NCI-H748 (cell line): Measurements from ENCODE around the gene SLC16A4.
A peak's percentile ranks its signal among the peaks of the same experiment; 100 is the strongest.

Source experiments
- DNase-seq: peaks from one replicate; lab custom pipeline; 2025; ENCODE audit not compliant: unreplicated experiment; lab: John Stamatoyannopoulos, UW

SLC16A4 gene

DNA sequence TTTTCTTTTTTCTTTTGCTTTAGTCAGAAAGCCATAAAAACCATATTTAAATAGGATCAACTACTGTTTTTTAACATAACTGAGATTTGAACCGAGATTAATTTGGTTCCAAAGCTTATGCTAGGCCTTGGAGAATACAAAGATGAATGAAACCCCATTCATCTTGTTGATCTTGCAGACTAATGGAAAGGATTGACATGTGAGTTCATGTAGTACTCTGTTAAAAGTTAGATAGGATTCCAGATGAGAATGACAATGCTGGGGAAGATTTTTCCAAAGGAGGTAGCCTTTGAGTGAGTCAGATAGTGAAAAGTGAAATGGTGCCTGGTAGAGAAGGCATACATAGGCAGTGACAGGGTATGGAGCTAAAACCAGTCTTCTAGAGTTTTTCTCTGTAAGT is 29.0 kb downstream of the SLC16A4 start:
- no peak for DNase-seq

DNA sequence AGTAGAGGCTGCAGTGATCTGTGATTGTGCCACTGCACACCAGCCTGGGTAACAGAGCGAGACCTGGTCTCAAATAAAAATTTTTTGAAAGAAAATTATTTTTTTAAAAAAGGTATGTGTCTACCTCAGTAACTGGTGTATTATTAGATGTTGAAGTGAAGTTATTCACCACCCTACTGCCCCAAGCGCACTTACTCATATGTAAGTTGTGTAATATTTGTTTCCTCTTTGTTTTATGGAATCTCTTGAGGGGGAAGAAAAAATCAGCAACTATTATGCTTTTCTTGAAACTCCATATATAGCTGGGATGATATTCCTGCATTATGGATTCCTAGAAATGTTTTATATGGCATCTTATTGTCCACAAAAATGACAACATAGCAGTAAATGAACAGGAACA is 30.4 kb downstream of the SLC16A4 start:
- DNase-seq: no peak

DNA sequence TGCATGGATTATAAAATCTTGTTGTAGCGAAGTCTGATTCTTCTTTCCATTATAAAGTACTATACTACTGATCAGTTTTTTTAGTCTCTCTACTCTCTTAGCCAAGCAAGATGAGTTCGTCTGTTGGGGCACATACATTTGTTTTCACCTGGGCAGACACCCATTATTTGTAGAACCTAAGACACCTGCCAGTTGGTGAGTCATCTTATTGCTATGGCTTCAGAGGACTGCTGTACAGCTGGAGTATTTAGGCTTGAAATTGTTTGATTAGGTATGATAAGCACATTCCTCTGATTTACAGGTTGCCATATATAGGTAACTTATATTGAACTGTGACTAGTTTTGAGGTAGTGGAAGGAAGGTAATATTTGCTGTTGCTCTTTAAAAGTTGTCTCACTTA is 34.4 kb downstream of the SLC16A4 start:
- DNase-seq: no peak

DNA sequence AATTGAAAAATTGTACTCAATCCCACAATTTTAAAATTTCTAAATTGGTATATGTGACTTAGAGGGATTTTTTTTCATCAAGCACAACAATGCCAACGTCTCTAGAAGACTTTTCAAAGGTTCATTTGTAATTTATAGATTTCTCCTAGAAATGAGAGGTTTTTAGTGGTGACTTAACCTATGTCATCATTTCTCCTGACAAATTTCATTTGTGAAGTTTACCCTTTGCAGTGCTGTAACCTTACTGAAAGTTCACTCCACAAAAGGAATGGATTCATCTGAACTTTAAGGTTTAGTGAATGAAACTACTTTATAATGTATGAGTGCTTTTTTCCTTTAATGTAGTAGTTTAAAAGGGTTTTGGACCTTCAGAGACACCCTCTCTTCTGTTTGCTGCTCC is 35.5 kb downstream of the SLC16A4 start:
- no peak for DNase-seq

DNA sequence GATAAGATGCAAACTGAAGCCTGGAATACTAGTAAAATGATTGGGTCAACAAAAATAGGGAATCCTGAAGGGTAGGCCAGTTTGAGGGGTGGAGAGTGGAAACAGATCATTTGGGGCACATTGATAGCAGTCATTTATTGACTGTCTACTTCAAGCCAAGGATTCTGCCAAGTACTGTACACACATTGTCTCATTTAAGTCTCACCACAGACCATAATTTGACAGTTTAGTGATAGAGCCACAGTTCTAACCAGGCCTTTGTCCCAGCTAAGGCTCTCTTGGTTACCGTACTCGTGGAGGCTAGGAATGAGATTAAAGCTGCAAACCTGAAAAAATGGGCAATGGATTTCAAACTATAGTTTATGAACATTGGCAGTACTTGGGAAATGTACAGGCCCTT is 40.5 kb downstream of the SLC16A4 start:
- no peak for DNase-seq

DNA sequence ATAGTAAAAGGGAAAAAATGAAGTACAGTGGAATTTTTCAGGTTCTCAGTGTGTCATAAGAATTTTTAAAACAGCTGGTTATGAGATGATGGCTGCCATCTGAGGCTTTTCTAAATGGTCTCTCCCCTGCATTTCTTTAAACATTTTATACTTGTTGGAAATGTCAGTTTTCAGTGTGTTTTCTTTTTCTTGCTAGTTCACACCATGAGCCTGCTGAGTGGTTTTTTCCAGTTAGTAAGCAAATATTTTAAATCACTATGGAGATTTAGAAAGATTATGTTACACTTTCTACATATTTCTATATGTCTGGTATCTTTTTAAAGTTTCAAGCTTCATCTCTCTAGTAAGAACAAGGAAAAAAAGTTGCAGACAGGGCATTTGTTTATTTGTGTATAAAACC is 42.1 kb downstream of the SLC16A4 start:
- no peak for DNase-seq

DNA sequence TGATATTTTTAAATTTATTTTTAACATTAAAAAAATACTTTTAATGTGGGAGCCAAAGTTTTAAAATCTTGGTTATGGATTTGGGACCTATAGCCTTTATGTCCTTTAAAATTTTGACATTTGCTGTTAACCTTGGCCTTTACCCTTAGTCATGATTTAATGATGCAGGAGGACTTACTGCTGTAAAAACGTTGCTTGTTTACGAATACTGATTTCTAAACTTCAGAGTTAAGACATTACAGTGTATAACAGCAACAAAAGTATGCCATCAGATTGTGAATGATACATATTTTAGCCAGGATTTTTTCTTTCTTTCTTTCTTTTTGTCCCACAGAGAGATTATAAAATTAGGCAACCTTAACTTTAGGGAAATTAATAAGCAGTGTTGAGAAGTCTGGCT is 42.8 kb downstream of the SLC16A4 start:
- no peak for DNase-seq

DNA sequence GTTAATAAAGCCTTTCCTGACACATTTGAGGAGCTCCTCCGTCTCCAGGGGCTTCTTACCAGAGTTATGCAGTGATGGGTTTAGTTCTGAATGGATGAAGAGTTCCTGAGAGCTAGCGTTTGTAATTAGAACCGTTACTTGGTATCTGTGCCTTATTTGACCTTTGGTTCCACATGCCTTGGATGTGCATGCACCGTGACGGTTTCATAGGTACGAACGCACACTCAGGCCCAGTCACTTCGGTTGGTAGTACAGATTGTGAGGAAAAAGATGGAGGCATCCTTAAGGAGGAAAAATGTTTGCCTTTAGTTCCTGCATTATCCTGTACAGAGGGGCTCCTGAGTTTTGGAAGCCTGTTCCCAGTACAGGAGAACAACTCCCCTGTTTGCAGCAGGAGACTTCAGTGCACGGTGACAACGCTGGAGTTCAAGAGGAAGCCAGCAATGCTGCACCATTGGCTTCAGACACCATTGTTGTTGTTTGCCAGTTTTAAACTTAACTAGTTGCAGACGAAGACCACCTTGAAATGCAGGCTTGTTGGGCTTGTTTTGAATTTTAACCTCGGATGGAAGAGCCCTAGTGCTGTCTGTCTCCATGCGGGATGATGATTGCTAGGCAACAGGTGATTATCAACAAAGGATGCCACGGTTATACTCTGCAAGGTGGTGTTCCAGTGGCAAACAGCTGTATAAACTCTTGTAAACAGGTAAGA is 43.5 kb downstream of the SLC16A4 start:
- peak; percentile 23 for DNase-seq

DNA sequence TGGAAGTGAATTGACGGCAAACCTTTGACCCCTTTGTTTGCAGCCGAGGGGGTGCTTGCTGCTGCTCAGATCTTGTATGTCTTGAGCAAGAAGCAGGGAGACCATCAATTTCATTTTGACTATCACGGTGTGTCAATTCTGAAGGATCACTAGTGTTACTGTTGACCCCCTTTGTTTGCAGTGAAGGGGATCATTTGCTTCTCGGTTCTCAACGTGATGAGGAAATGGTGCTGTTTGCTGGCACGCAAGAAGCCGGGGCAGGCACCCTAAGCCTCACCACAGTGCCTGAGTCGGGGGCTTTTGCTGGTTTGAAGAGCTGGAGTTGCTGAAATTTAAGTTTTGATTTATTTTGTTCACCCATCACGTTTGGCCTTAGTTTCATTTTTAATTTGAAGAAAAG is 44.1 kb downstream of the SLC16A4 start:
- DNase-seq: no peak

DNA sequence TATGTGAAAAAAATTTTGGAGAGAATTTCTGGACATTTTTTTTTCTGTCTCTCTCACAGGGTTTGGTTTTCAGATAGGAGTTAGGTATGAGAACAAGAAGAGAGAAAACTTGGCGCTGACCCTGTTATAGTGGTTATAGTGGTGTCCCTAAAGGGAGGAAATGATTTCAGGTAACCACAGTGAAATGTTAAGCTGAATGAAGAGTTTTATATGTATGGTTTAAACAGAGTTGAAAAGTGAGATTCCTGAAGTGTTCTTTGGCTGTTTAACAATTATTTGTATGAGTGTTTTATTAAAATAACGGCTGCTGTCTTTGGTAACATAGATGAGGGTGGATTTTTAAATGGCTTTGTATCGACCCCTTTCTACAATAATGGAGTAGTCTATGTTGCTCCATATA is 45.3 kb downstream of the SLC16A4 start:
- no peak for DNase-seq

DNA sequence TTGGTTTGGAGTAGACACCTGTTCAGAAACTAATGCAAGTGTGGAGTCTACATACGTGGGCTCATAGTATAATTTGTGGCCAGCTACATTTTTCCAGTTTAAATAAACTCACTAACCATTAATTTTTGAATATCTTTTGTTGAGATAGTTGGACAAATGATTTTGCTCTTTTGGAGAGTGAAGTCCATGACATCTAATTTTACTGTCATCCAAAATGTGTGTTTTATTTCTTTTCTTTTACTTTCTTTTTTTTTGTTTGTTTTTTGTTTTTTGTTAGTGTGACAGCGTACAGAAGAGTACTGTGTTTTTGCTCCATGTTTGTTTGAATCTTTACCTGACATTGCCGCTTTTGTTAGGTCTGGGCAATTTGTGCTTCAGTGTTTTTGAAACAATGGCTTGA is 46.7 kb downstream of the SLC16A4 start:
- no peak for DNase-seq

DNA sequence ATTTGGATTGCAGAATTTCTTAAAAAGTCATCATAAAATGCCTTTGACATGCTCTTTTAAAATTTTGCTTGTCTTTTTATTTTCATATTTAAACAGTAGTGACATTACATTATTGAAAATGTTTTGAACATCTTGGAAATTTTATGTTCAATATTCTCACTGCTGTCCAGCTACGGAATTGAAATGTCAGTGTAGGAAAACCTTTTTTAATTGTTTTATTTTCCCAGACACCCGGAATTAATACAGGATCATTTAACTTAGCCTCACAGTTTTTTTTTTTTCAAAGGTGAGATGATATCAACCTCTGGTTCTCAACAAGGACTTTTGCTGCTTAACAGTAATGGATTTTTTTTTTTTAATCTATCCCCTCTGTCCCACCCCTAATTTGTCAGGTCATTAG is 47.6 kb downstream of the SLC16A4 start:
- no peak for DNase-seq

DNA sequence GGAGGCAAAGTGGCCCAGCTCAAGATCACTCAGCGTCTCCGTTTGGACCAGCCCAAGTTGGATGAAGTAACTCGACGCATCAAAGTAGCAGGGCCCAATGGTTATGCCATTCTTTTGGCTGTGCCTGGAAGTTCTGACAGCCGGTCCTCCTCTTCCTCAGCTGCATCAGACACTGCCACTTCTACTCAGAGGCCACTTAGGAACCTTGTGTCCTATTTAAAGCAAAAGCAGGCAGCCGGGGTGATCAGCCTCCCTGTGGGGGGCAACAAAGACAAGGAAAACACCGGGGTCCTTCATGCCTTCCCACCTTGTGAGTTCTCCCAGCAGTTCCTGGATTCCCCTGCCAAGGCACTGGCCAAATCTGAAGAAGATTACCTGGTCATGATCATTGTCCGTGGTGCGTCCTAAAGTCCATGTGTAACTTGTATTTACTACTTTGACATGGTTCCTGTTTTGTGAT is 48.9 kb downstream of the SLC16A4 start:
- DNase-seq: no peak

DNA sequence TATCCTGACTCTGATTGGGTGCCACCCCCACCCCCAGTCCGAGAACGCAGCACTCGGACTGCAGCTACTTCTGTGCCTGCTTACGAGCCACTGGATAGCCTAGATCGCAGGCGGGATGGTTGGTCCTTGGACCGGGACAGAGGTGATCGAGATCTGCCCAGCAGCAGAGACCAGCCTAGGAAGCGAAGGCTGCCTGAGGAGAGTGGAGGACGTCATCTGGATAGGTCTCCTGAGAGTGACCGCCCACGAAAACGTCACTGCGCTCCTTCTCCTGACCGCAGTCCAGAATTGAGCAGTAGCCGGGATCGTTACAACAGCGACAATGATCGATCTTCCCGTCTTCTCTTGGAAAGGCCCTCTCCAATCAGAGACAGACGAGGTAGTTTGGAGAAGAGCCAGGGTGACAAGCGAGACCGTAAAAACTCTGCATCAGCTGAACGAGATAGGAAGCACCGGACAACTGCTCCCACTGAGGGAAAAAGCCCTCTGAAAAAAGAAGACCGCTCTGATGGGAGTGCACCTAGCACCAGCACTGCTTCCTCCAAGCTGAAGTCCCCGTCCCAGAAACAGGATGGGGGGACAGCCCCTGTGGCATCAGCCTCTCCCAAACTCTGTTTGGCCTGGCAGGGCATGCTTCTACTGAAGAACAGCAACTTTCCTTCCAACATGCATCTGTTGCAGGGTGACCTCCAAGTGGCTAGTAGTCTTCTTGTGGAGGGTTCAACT is 49.5 kb downstream of the SLC16A4 start:
- no peak for DNase-seq

DNA sequence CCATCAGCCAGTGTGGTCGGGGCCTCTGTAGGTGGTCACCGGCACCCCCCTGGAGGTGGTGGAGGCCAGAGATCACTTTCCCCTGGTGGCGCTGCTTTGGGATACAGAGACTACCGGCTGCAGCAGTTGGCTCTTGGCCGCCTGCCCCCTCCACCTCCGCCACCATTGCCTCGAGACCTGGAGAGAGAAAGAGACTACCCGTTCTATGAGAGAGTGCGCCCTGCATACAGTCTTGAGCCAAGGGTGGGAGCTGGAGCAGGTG is 50.7 kb downstream of the SLC16A4 start:
- no peak for DNase-seq

DNA sequence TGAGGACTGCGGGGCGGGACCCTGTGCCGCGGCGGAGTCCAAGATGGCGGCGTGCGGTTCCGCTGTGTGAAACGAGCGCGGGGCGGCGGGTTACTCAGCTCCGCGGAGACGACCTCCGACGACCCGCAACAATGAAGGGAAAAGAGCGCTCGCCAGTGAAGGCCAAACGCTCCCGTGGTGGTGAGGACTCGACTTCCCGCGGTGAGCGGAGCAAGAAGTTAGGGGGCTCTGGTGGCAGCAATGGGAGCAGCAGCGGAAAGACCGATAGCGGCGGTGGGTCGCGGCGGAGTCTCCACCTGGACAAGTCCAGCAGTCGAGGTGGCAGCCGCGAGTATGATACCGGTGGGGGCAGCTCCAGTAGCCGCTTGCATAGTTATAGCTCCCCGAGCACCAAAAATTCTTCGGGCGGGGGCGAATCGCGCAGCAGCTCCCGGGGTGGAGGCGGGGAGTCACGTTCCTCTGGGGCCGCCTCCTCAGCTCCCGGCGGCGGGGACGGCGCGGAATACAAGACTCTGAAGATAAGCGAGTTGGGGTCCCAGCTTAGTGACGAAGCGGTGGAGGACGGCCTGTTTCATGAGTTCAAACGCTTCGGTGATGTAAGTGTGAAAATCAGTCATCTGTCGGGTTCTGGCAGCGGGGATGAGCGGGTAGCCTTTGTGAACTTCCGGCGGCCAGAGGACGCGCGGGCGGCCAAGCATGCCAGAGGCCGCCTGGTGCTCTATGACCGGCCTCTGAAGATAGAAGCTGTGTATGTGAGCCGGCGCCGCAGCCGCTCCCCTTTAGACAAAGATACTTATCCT is 51.2 kb downstream of the SLC16A4 start:
- peak; percentile 62 for DNase-seq

DNA sequence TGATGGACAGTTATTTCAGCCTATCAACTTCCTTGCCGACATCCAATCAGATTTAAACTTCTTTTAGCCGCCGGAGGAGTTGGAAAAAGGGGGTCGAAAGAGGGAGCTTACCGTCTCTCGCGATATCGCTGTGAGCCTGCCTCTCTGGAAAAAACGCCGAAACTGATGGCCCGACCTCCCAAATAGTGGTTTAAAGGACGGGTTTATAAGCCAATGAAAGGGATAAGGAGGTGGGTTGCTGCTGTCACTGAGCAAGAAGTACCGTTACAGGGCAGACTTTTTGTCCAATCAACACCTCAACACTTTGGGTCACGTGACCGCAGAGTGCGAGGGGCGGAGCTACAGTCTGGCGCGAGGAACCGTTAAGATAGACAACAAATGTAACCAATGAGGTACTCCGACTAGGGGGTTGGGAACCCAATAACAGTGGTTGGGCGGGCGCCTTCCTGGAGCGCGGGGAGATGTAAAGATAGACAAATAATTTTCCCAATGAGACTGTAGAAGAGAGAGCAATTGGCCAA is 51.9 kb downstream of the SLC16A4 start, which contains the start of gene RBM15:
TSS of gene RBM15 (plus strand) at position 492 of the 521 bp plus-strand sequence. CDS start at position 521, 29 bp downstream.
- DNase-seq: peak; percentile 100

DNA sequence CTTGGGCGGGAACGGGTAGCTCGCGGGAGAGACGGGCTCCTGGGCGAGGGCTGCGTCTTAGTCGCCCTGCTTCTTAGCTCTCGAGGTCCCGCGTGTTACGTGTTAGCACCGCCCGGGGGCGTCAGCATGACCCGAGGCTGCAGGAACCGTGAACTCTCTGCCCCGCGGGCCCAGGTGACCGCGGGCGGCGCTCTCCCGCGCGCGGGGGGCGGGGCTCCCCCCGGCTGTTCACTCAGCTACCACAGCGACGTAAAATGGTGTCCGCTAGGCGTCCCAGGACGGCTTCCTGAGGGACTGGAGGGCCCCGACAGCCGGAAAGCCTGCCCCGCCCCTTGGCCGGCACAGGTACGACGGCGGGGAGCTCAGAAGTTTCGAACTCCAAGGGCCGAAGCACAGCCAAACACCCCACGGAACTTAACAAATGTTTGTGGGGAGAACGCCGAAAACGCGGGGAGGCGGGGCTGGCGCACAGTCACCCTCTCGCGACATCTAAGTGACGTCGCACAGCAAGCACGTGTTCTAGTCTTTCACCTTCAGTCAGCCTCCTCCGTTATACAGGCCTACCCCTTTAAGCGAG is 52.4 kb downstream of the SLC16A4 start:
- peak; percentile 95 for DNase-seq

DNA sequence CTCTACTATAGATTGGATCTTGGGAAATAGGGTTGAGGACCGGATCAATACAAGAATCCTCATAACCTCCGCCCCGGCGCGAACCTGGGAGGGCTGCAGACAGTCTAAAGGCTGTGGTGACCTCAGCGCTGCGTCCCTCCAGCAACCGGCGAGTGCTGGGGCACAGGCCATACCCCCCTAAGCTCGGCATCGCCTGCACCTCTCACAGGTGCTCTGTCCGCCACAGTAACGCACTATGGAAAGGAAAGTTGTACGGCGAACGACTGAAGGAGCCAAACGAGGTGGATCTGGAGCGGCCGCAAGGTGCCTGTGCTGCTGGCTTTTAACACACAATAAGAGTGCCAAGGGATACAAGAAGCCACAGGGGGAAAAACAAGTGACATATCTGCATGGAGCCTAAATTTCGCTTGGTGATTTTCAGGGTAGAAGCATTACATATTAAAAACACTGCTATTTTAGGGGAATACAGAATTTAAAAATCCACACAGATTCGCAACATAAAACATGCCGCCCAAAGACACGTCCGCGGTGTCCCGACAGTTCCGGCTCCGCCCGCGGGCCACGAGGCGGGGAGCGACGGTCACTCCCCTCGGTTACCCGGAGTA is 53.0 kb downstream of the SLC16A4 start:
- DNase-seq: peak; percentile 70

DNA sequence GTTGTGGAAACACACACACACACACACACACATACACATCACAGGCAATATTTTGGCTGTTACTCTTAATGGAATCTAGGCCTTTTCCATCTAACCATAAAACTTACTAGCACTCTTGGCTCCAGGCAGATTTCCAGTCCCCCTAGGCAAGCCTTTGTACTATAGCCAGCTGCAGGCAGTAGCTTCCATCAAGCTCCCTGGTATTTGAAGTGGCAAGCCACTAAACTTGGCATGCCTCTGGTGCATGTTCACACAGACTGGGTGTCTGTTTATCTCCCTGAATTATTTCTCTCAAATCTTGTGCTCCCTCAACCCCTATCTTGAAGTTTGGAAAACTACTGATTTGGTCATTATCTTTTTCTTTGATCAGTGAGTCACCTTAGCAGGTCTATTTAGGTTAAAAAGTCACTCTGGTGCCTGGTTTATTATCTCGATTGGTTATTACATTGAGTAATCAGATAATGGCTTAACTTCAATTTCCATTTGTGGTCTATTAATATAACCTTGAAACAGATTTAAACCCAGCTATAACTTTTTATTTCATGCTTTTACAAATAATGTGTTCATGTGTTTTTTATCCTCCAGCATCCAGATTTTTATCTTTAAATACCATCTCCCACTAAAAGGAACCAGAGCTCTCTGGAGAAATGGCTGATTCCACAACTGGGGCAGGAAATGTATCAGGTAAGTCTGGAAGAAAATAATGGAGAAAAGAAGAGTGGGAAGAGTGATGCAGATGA is 54.4 kb downstream of the SLC16A4 start:
- DNase-seq: no peak
